ENCODE results near the gene PRRG4. TPM values are rescaled to one million over a fixed set of nuclear protein-coding genes. Genes with fewer than 3 reads are reported as not detected.

PRRG4 gene
- total and polyA plus RNA-seq, 10 donors: 0.65 to 6.7 (median 3.7) TPM

- TF ChIP-seq CTCF (IDR thresholded peaks at IDR 0.05 in 8 of 11, conservative IDR thresholded peaks at IDR 0.05 in 3 of 11): no peak
- TF ChIP-seq POLR2A (IDR thresholded peaks at IDR 0.05): no peak
- TF ChIP-seq POLR2AphosphoS5 (IDR thresholded peaks at IDR 0.05): no peak
- no peak for DNase-seq
- no peaks in the 10 kb centered on the region for H3K4me1 ChIP-seq
- no peak overlapping the region for H3K4me3 ChIP-seq
- no peaks in the 10 kb centered on the region for H3K27me3 ChIP-seq (replicated peaks in 1 of 7)
- no peaks in the 10 kb centered on the region for H3K9me3 ChIP-seq
- intact Hi-C loops (cut with DNase I; ENCODE audit: low total_unique reads): no loop called here
- peaks cover 0 to 54% (median 0%) of the 10 kb centered on the region in 6 donors for H3K36me3 ChIP-seq
- no peak overlapping the region for H3K27ac ChIP-seq
- 78 to 98% (median 87%) methylated on average over 2 of the region's 2 CpGs for WGBS, 5 donors
Observed at GRCh38 chr11:32838505-32839274, 9.0 kb downstream of the PRRG4 start.

- no peak for DNase-seq
- Histone ChIP-seq H3K4me1 (no peaks in the 10 kb centered on the region), H3K27me3 (replicated peaks in 1 of 7) (no peaks in the 10 kb centered on the region), H3K9me3 (no peaks in the 10 kb centered on the region), H3K27ac (no peak overlapping the region), H3K4me3 (no peak overlapping the region), H3K36me3 (peaks cover 0 to 60% (median 0%) of the 10 kb centered on the region in 6 donors)
- intact Hi-C loops (cut with DNase I; ENCODE audit: low total_unique reads): no loop called here
- TF ChIP-seq POLR2AphosphoS5 (IDR thresholded peaks at IDR 0.05): no peak
- TF ChIP-seq CTCF (IDR thresholded peaks at IDR 0.05 in 8 of 11, conservative IDR thresholded peaks at IDR 0.05 in 3 of 11): no peak
- WGBS, 5 donors: 91 to 97% (median 92%) methylated on average over 2 of the region's 2 CpGs
Observed at GRCh38 chr11:32839308-32839707, 9.6 kb downstream of the PRRG4 start.

- no peak overlapping the region for H3K4me3 ChIP-seq
- H3K4me1 ChIP-seq: no peaks in the 10 kb centered on the region
- H3K27ac ChIP-seq: no peak overlapping the region
- 67 to 96% (median 80%) methylated on average over 2 of the region's 2 CpGs for WGBS, 5 donors
- H3K36me3 ChIP-seq: peaks cover 0 to 64% (median 0%) of the 10 kb centered on the region in 6 donors
- no peaks in the 10 kb centered on the region for H3K9me3 ChIP-seq
- DNase-seq: no peak
- intact Hi-C loops (cut with DNase I; ENCODE audit: low total_unique reads): no loop called here
- no peaks in the 10 kb centered on the region for H3K27me3 ChIP-seq (replicated peaks in 1 of 7)
- no peak for TF ChIP-seq CTCF (IDR thresholded peaks at IDR 0.05 in 8 of 11, conservative IDR thresholded peaks at IDR 0.05 in 3 of 11)
Observed at GRCh38 chr11:32840587-32840986, 10.9 kb downstream of the PRRG4 start.

GRCh38 chr11:32843544-32843943 is 13.8 kb downstream of the PRRG4 start:
- TF ChIP-seq CTCF (IDR thresholded peaks at IDR 0.05 in 8 of 11, conservative IDR thresholded peaks at IDR 0.05 in 3 of 11) (no peak), POLR2A (IDR thresholded peaks at IDR 0.05) (no peak), POLR2AphosphoS5 (IDR thresholded peaks at IDR 0.05) (no peak)
- no peak for DNase-seq
- 51 to 75% (median 67%) methylated on average over 3 of the region's 3 CpGs for WGBS, 5 donors
- peaks cover 0 to 61% (median 0%) of the 10 kb centered on the region in 6 donors for H3K36me3 ChIP-seq
- peaks cover 0 to 5% (median 1%) of the 10 kb centered on the region in 6 donors for H3K4me1 ChIP-seq
- H3K9me3 ChIP-seq: peaks cover 0 to 6% (median 0%) of the 10 kb centered on the region in 8 donors
- H3K27me3 ChIP-seq (replicated peaks in 1 of 7): no peaks in the 10 kb centered on the region
- no peak overlapping the region for H3K4me3 ChIP-seq
- intact Hi-C loops (cut with DNase I; ENCODE audit: low total_unique reads): no loop called here
- no peak overlapping the region for H3K27ac ChIP-seq

Measured in spleen (tissue), 11 donors.